ENCODE results near the gene HPCAL1.

DNA sequence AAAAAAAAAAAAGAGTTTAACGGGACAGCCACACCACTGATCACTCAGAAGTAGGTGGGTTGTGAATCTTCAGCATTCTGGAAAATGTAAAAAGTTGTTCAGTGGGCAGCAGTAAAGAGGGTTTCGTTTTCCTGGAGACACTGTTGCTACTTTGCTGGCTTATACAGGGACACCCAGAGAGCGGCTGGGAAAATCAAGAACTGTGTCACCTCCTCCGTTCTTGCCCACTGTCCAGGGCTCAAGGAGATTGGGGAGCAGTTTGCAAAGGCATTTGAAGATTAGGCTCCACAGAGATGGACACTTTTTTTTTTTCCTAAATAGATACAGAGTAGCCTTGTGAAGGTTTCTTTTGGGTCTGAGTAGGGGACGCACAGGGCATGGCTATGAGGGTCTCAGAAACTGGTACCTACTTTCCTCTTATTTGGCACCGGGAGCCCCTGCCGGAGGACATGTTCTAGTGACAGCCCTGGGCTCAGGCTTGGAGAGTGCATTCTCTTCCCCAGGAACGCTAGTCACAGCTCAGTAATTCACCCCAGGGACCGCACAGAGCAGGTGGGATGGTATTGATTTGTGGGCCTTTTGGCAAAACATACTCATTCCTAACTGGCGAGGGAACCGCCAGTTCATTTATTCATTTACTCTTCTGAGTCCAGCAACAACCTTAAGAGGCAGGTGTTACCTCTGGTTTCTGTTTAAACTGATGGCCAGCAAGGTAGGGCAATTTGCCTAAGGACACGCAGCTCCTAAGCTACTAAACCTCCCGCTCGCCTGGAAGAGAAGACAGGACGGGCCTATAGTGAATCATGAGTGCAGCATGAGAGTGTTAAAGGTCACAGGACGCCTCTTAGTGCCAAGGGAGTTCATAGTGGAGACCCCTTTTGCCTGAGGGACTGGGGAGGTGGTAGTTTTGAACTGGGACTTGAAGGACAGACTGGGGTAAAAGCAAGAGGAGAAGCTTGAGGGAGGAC, 53.1 kb downstream of the HPCAL1 start:
- no peak for TF ChIP-seq CTCF (IDR thresholded peaks at IDR 0.05)
- TF ChIP-seq POLR2A (IDR thresholded peaks at IDR 0.05) = no peak

All from lower leg skin (tissue), 3 donors.